MM.1S (cell line): ENCODE results near the gene COL6A2.
"Not testable (repeated sequence)": the region's sequence is repeated elsewhere in the genome, so short reads cannot be mapped to it uniquely, and the experiment has no call there.

ENCODE experiments used
- DNase-seq: peaks from one replicate; pipeline ENCODE4 v3.0.0-alpha.2; 2015
- H2AFZ ChIP-seq: fragments of 300-600 bp; sonication (generic); 2 replicates; pipeline ENCODE4 v1.6.0; 2016; ENCODE audit warnings: antibody characterized with exemption, low read length
- H3F3A ChIP-seq: fragments of 300-600 bp; sonication (generic); 2 replicates; pipeline ENCODE4 v1.6.1; 2016; ENCODE audit warnings: mild to moderate bottlenecking, antibody characterized with exemption, low read length, moderate library complexity, mixed read lengths; ENCODE audit not compliant: insufficient read depth
- H3K27ac ChIP-seq: fragments of 300-600 bp; sonication (generic); 2 replicates; pipeline ENCODE4 v1.5.1; 2016; ENCODE audit warnings: mild to moderate bottlenecking, low read length
- H3K27me3 ChIP-seq: fragments of 300-600 bp; sonication (generic); replicated peaks from 2 replicates; pipeline ENCODE4 v1.6.0; 2016; ENCODE audit warnings: low read length; ENCODE audit not compliant: insufficient read depth
- H3K36me3 ChIP-seq: fragments of 300-600 bp; sonication (generic); replicated peaks from 2 replicates; pipeline ENCODE4 v1.6.1; 2016; ENCODE audit warnings: mild to moderate bottlenecking, low read length, mixed read lengths; ENCODE audit not compliant: insufficient read depth
- H3K4me1 ChIP-seq: fragments of 300-600 bp; sonication (generic); 2 replicates; pipeline ENCODE4 v1.6.1; 2016; ENCODE audit warnings: low read length, mixed read lengths
- H3K4me2 ChIP-seq: fragments of 300-600 bp; sonication (generic); 2 replicates; pipeline ENCODE4 v1.6.0; 2016; ENCODE audit warnings: low read depth, low read length
- H3K4me3 ChIP-seq: fragments of 300-600 bp; sonication (generic); 2 replicates; pipeline ENCODE4 v1.5.1; 2016; ENCODE audit warnings: low read length, mixed read lengths
- H3K79me2 ChIP-seq: fragments of 300-600 bp; sonication (generic); 2 replicates; pipeline ENCODE4 v1.6.1; 2016; ENCODE audit warnings: mixed run types, low read length, mixed read lengths
- H3K9ac ChIP-seq: fragments of 300-600 bp; sonication (generic); 2 replicates; pipeline ENCODE4 v1.6.1; 2016; ENCODE audit warnings: low read length, mixed read lengths
- H3K9me2 ChIP-seq: fragments of 300-600 bp; sonication (generic); replicated peaks from 2 replicates; pipeline ENCODE4 v1.6.1; 2016; ENCODE audit warnings: mild to moderate bottlenecking, low read length, mixed read lengths; ENCODE audit not compliant: insufficient read depth
- H3K9me3 ChIP-seq: fragments of 300-600 bp; sonication (generic); replicated peaks from 2 replicates; pipeline ENCODE4 v1.6.1; 2016; ENCODE audit warnings: mild to moderate bottlenecking, low read length, mixed read lengths; ENCODE audit not compliant: insufficient read depth
- H4K20me1 ChIP-seq: fragments of 300-600 bp; sonication (generic); 2 replicates; pipeline ENCODE4 v1.6.1; 2016; ENCODE audit warnings: mild to moderate bottlenecking, low read length, moderate library complexity, mixed read lengths; ENCODE audit not compliant: insufficient read depth
- EZH2 ChIP-seq: fragments of 300-600 bp; sonication (generic); optimal IDR thresholded peaks from 2 replicates; pipeline ENCODE3; 2017; ENCODE audit warnings: low read depth, mild to moderate bottlenecking, antibody characterized with exemption, low read length, mixed read lengths
- EZH2phosphoT487 ChIP-seq: fragments of 300-600 bp; sonication (generic); IDR thresholded peaks from 2 replicates; pipeline ENCODE4 v1.6.1; 2018; ENCODE audit warnings: antibody characterized with exemption, low read length
- TF ChIP-seq, protein P1 (sequence below): fragments of 300-600 bp; sonication (generic); IDR thresholded peaks from 2 replicates; pipeline ENCODE4 v1.5.1; 2016; ENCODE audit warnings: antibody characterized with exemption, low read length, mixed read lengths

The COL6A2 gene

DNA sequence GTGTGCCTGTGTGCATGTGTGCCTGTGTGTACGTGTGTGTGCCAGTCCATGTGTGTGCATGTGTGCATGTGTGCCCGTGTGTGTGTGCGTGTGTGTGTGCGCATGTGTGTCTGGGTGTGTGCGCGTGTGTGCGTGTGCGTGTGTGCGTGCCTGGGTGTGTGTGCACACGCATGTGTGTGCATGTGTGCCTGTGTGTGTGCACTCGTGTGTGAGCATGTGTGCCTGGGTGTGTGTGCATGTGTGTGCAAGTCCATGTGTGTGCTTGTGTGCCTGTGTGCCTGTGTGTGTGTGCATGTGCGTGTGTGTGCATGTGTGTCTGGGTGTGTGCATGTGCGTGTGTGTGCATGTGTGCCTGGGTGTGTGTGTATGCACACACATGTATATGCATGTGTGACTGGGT is 28.7 kb upstream of the COL6A2 start:
- DNase-seq: no peak
- Histone ChIP-seq H3K4me2 (no peak overlapping the region), H3K9me3 (no peaks in the 10 kb centered on the region), H3K9me2 (no peaks in the 10 kb centered on the region), H2AFZ (no peak overlapping the region), H3K79me2 (no peaks in the 10 kb centered on the region), H3K4me1 (no peaks in the 10 kb centered on the region), H3K27ac (no peak overlapping the region), H4K20me1 (no peaks in the 10 kb centered on the region), H3K27me3 (peaks cover 92% of the 10 kb centered on the region), H3K4me3 (no peak overlapping the region), H3F3A (no peaks in the 10 kb centered on the region), H3K36me3 (no peaks in the 10 kb centered on the region), H3K9ac (no peak overlapping the region)
- TF ChIP-seq, protein P1, sequence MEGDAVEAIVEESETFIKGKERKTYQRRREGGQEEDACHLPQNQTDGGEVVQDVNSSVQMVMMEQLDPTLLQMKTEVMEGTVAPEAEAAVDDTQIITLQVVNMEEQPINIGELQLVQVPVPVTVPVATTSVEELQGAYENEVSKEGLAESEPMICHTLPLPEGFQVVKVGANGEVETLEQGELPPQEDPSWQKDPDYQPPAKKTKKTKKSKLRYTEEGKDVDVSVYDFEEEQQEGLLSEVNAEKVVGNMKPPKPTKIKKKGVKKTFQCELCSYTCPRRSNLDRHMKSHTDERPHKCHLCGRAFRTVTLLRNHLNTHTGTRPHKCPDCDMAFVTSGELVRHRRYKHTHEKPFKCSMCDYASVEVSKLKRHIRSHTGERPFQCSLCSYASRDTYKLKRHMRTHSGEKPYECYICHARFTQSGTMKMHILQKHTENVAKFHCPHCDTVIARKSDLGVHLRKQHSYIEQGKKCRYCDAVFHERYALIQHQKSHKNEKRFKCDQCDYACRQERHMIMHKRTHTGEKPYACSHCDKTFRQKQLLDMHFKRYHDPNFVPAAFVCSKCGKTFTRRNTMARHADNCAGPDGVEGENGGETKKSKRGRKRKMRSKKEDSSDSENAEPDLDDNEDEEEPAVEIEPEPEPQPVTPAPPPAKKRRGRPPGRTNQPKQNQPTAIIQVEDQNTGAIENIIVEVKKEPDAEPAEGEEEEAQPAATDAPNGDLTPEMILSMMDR: no peak
- TF ChIP-seq EZH2 (no peak), EZH2phosphoT487 (no peak)

DNA sequence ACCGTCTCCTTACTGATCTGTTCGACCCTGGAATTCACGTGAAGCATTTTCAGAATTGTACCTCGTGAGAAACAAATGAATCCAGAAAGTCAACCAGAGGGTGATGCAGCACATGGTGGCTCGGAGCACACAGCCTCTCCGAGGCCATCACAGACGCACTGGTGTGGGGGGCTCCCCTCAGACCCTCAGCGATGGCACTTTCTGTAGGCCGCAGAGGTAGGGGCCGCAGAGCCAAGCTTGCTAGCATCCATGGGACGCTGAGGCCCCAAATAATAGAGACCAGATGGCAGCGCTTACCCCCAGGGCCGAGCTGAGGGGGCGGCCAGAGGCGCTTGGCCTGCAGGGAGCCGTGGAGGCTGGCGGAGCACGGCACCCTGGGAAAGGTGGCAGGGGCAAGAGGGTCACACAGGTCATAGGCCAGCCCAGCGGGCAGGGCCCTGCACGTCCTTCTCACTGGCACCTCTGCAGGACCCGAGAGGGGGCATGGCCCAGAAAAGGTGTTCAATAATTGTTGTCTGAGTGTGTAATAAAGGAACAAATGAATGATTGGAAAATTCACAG is 28.1 kb upstream of the COL6A2 start:
- H3K9ac ChIP-seq: no peak overlapping the region
- H3K9me3 ChIP-seq: no peaks in the 10 kb centered on the region
- no peak overlapping the region for H3K27ac ChIP-seq
- H3F3A ChIP-seq: no peaks in the 10 kb centered on the region
- H3K4me1 ChIP-seq: no peaks in the 10 kb centered on the region
- no peak overlapping the region for H2AFZ ChIP-seq
- H3K36me3 ChIP-seq: no peaks in the 10 kb centered on the region
- no peak overlapping the region for H3K4me2 ChIP-seq
- H4K20me1 ChIP-seq: no peaks in the 10 kb centered on the region
- H3K4me3 ChIP-seq: no peak overlapping the region
- DNase-seq: no peak
- no peaks in the 10 kb centered on the region for H3K9me2 ChIP-seq
- peaks cover 92% of the 10 kb centered on the region for H3K27me3 ChIP-seq
- no peak for TF ChIP-seq EZH2
- TF ChIP-seq, protein P1: no peak
- no peak for TF ChIP-seq EZH2phosphoT487
- H3K79me2 ChIP-seq: no peaks in the 10 kb centered on the region

DNA sequence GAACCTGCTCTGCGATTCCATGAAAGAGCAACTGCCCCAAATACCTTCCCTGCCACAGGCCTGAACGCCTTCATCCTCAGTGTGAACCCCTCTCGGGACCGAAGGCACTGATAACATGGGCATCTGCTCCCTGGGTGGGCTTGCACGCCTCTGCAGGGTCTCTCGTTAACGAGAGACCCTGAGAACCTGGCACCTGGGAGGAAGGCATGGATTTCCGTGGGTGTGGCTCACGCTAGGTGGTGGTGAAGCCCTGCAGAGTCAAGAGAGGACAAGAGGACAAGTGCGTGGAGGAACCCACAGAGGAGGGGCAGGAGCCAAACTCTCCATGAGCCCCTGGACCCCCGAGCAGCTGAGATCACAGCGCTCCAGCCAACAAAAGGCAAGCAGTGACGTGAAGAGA is 26.8 kb upstream of the COL6A2 start:
- TF ChIP-seq EZH2 (no peak), EZH2phosphoT487 (no peak)
- TF ChIP-seq, protein P1: no peak
- H3K9ac ChIP-seq: no peak overlapping the region
- H3K79me2 ChIP-seq: no peaks in the 10 kb centered on the region
- H3K9me3 ChIP-seq: no peaks in the 10 kb centered on the region
- no peaks in the 10 kb centered on the region for H4K20me1 ChIP-seq
- H2AFZ ChIP-seq: no peak overlapping the region
- H3K27me3 ChIP-seq: peaks cover 92% of the 10 kb centered on the region
- H3K4me2 ChIP-seq: no peak overlapping the region
- H3K4me3 ChIP-seq: no peak overlapping the region
- no peaks in the 10 kb centered on the region for H3K36me3 ChIP-seq
- H3K9me2 ChIP-seq: no peaks in the 10 kb centered on the region
- no peaks in the 10 kb centered on the region for H3K4me1 ChIP-seq
- H3F3A ChIP-seq: no peaks in the 10 kb centered on the region
- no peak for DNase-seq
- no peak overlapping the region for H3K27ac ChIP-seq

DNA sequence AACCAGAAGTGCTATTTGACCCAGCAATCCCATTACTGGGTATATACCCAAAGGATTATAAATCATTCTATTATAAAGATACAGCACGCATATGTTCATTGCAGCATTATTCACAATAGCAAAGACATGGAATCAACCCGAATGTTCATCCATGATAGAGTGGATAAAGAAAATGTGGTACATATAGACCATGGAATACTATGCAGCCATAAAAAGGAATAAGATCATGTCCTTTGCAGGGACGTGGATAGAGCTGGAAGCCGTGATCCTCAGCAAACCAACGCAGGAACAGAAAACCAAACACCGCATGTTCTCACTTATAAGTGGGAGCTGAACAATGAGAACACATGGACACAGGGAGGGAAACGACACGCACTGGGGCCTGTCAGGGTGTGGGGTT is 21.2 kb upstream of the COL6A2 start:
- H3K4me3 ChIP-seq, H3F3A ChIP-seq, DNase-seq, H3K27ac ChIP-seq, H3K4me2 ChIP-seq, H4K20me1 ChIP-seq, H3K9me2 ChIP-seq, H3K9ac ChIP-seq, H3K4me1 ChIP-seq, H2AFZ ChIP-seq, H3K79me2 ChIP-seq, H3K36me3 ChIP-seq, H3K9me3 ChIP-seq: not testable (repeated sequence)
- H3K27me3 ChIP-seq: peaks cover 99% of the 10 kb centered on the region
